WTC11 (cell line): ENCODE data around the gene VEGFB. TPM values are rescaled to one million over a fixed set of nuclear protein-coding genes. Genes with fewer than 3 reads are reported as not detected.

Experiments used
- CBFB ChIP-seq: sonication (generic); formaldehyde crosslinking; IDR thresholded peaks from 2 replicates; pipeline ENCODE4 v1.8.1; 2022; ENCODE audit warnings: mild to moderate bottlenecking, low read depth, missing genetic modification reagents
- ELF4 ChIP-seq: sonication (generic); formaldehyde crosslinking; IDR thresholded peaks from 2 replicates; pipeline ENCODE4 v1.8.1; 2022; ENCODE audit warnings: low read depth, mild to moderate bottlenecking, moderate library complexity, missing genetic modification reagents
- EMX1 ChIP-seq: fragments of 250-450 bp; sonication (Bioruptor Pico); IDR thresholded peaks from 2 replicates; pipeline ENCODE4 v1.8.0; 2021; ENCODE audit warnings: mild to moderate bottlenecking
- ESRRA ChIP-seq: sonication (generic); formaldehyde crosslinking; IDR thresholded peaks from 2 replicates; pipeline ENCODE4 v1.8.1; 2022; ENCODE audit warnings: mild to moderate bottlenecking, missing genetic modification reagents, borderline replicate concordance
- FOXK1 ChIP-seq: sonication (generic); formaldehyde crosslinking; IDR thresholded peaks from 2 replicates; pipeline ENCODE4 v1.8.0; 2022; ENCODE audit warnings: mild to moderate bottlenecking, moderate library complexity, missing genetic modification reagents
- FOXP4 ChIP-seq: sonication (generic); formaldehyde crosslinking; IDR thresholded peaks from 2 replicates; pipeline ENCODE4 v1.8.0; 2022; ENCODE audit warnings: mild to moderate bottlenecking, missing genetic modification reagents
- GRHL2 ChIP-seq: fragments of 250-450 bp; sonication (Bioruptor Pico); IDR thresholded peaks from 2 replicates; pipeline ENCODE4 v1.8.0; 2022; ENCODE audit warnings: mild to moderate bottlenecking, moderate library complexity; ENCODE audit not compliant: insufficient replicate concordance, severe bottlenecking
- HMGA2 ChIP-seq: fragments of 250-450 bp; sonication (Bioruptor Pico); IDR thresholded peaks from 2 replicates; pipeline ENCODE4 v1.4.0; 2021; ENCODE audit warnings: mild to moderate bottlenecking, moderate library complexity
- HMGXB4 ChIP-seq: sonication (generic); formaldehyde crosslinking; IDR thresholded peaks from 2 replicates; pipeline ENCODE4 v1.8.1; 2023; ENCODE audit warnings: mild to moderate bottlenecking, moderate library complexity, missing genetic modification reagents
- JUN ChIP-seq: sonication (generic); formaldehyde crosslinking; IDR thresholded peaks from 2 replicates; pipeline ENCODE4 v1.8.0; 2023; ENCODE audit warnings: mild to moderate bottlenecking, missing genetic modification reagents
- MLX ChIP-seq: sonication (generic); formaldehyde crosslinking; IDR thresholded peaks from 2 replicates; pipeline ENCODE4 v1.8.1; 2023; ENCODE audit warnings: mild to moderate bottlenecking, missing genetic modification reagents, moderate library complexity
- NR2C2 ChIP-seq: sonication (generic); formaldehyde crosslinking; IDR thresholded peaks from 2 replicates; pipeline ENCODE4 v1.8.0; 2022; ENCODE audit warnings: mild to moderate bottlenecking, missing genetic modification reagents
- PRDM15 ChIP-seq: sonication (generic); formaldehyde crosslinking; IDR thresholded peaks from 2 replicates; pipeline ENCODE4 v1.8.0; 2022; ENCODE audit warnings: missing genetic modification reagents
- STAT6 ChIP-seq: sonication (generic); formaldehyde crosslinking; conservative IDR thresholded peaks from 2 replicates; pipeline ENCODE4 v1.8.1; 2023; ENCODE audit warnings: mild to moderate bottlenecking, low read depth, missing genetic modification reagents, moderate library complexity
- TP53 ChIP-seq: sonication (generic); formaldehyde crosslinking; IDR thresholded peaks from 2 replicates; pipeline ENCODE4 v1.8.1; 2023; ENCODE audit warnings: mild to moderate bottlenecking, missing genetic modification reagents
- USF1 ChIP-seq: sonication (generic); formaldehyde crosslinking; IDR thresholded peaks from 2 replicates; pipeline ENCODE4 v1.8.0; 2022; ENCODE audit warnings: mild to moderate bottlenecking, missing genetic modification reagents
- ZBTB21 ChIP-seq: sonication (generic); formaldehyde crosslinking; IDR thresholded peaks from 2 replicates; pipeline ENCODE4 v1.8.1; 2023; ENCODE audit warnings: mild to moderate bottlenecking, missing genetic modification reagents, borderline replicate concordance
- ZNF138 ChIP-seq: sonication (generic); formaldehyde crosslinking; conservative IDR thresholded peaks from 2 replicates; pipeline ENCODE4 v1.8.1; 2022; ENCODE audit warnings: mild to moderate bottlenecking, moderate library complexity, missing genetic modification reagents
- ZNF263 ChIP-seq: sonication (generic); formaldehyde crosslinking; IDR thresholded peaks from 2 replicates; pipeline ENCODE4 v1.8.1; 2022; ENCODE audit warnings: low read depth, mild to moderate bottlenecking, moderate library complexity, missing genetic modification reagents
- ZNF416 ChIP-seq: fragments of 250-450 bp; sonication (Bioruptor Pico); IDR thresholded peaks from 2 replicates; pipeline ENCODE4 v1.9.0; 2021; ENCODE audit warnings: mild to moderate bottlenecking, inconsistent platforms
- ZNF425 ChIP-seq: fragments of 250-450 bp; sonication (Bioruptor Pico); conservative IDR thresholded peaks from 2 replicates; pipeline ENCODE4 v1.9.0; 2021; ENCODE audit warnings: mild to moderate bottlenecking
- ZNF512 ChIP-seq: sonication (generic); formaldehyde crosslinking; IDR thresholded peaks from 2 replicates; pipeline ENCODE4 v1.8.1; 2022; ENCODE audit warnings: missing genetic modification reagents, borderline replicate concordance
- total RNA-seq: library from RNA; stranded (reverse); gene quantifications from 3 replicates; pipeline ENCODE4 v1.2.3, GENCODE V29; 2021

VEGFB gene
- total RNA-seq, 1 experiment from 2014 or later = 51.7 TPM

GRCh38 chr11:64225608-64226506, 8.5 kb upstream of the VEGFB start, which contains the start of the genes NUDT22 and TRPT1 (continued):
- TF ChIP-seq ZNF425 (CRISPR knock-in tag) = no peak
- TF ChIP-seq JUN (CRISPR knock-in tag) = no peak
- TF ChIP-seq GRHL2 (CRISPR knock-in tag) = no peak
- no peak for TF ChIP-seq STAT6 (CRISPR knock-in tag)
- no peak for TF ChIP-seq PRDM15 (CRISPR knock-in tag)
- TF ChIP-seq ELF4 = no peak
- peak; percentile 55; the same call in 1 of the 2 replicates for TF ChIP-seq FOXK1
- no peak for TF ChIP-seq ZNF416 (CRISPR knock-in tag)
- TF ChIP-seq HMGXB4 (CRISPR knock-in tag) = peak; percentile 78
- TF ChIP-seq TP53 (CRISPR knock-in tag) = no peak
- TF ChIP-seq NR2C2 (CRISPR knock-in tag) = no peak
- no peak for TF ChIP-seq ZNF138 (CRISPR knock-in tag)
- no peak for TF ChIP-seq ZNF512 (CRISPR knock-in tag)
- 0 out of 2 replicates have a peak, but pooled peaks have one; percentile 9 for TF ChIP-seq ZNF263 (CRISPR knock-in tag)
- 0 out of 2 replicates have a peak, but pooled peaks have one; percentile 29 for TF ChIP-seq FOXP4 (CRISPR knock-in tag)
- no peak; the same call in 1 of the 2 replicates for TF ChIP-seq USF1
- TF ChIP-seq ESRRA (CRISPR knock-in tag) = peak; percentile 77; the same call in 1 of the 2 replicates
- TF ChIP-seq ZBTB21 (CRISPR knock-in tag) = no peak
- TF ChIP-seq CBFB (CRISPR knock-in tag) = no peak
- TF ChIP-seq HMGA2 (CRISPR knock-in tag) = no peak
- no peak for TF ChIP-seq EMX1
- TF ChIP-seq MLX (CRISPR knock-in tag) = no peak
